ENCODE data around the gene ABHD18.
"Not testable (repeated sequence)": the region's sequence is repeated elsewhere in the genome, so short reads cannot be mapped to it uniquely, and the experiment has no call there.

DNA sequence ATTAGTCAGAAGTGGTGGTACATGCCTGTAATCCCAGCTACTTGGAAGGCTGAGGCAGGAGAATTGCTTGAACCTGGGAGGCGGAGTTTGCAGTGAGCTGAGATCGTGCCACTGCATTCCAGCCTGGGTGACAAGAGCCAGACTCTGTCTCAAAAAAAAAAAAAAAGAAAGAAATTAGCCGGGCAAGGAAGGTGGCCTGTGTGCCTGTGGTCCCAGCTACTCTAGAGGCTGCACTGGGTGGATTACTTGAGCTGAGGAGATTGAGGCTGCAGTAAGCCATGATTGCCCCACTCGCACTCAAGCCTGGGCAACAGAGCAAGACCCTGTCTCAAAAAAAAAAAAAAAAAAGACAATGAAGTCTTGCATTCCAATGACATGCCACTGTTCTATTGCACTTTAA lies 5.7 kb downstream of the ABHD18 start:
- TF ChIP-seq, protein P1, sequence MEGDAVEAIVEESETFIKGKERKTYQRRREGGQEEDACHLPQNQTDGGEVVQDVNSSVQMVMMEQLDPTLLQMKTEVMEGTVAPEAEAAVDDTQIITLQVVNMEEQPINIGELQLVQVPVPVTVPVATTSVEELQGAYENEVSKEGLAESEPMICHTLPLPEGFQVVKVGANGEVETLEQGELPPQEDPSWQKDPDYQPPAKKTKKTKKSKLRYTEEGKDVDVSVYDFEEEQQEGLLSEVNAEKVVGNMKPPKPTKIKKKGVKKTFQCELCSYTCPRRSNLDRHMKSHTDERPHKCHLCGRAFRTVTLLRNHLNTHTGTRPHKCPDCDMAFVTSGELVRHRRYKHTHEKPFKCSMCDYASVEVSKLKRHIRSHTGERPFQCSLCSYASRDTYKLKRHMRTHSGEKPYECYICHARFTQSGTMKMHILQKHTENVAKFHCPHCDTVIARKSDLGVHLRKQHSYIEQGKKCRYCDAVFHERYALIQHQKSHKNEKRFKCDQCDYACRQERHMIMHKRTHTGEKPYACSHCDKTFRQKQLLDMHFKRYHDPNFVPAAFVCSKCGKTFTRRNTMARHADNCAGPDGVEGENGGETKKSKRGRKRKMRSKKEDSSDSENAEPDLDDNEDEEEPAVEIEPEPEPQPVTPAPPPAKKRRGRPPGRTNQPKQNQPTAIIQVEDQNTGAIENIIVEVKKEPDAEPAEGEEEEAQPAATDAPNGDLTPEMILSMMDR (IDR thresholded peaks at IDR 0.05), result not testable (repeated sequence)
- TF ChIP-seq POLR2A (IDR thresholded peaks at IDR 0.05), result not testable (repeated sequence)
